MM.1S (cell line): ENCODE results near the gene TSG101.
A peak's percentile ranks its signal among the peaks of the same experiment; 100 is the strongest.

Source experiments
- DNase-seq: peaks from one replicate; pipeline ENCODE4 v3.0.0-alpha.2; 2015
- H2AFZ ChIP-seq: fragments of 300-600 bp; sonication (generic); 2 replicates; pipeline ENCODE4 v1.6.0; 2016; ENCODE audit warnings: antibody characterized with exemption, low read length
- H3F3A ChIP-seq: fragments of 300-600 bp; sonication (generic); 2 replicates; pipeline ENCODE4 v1.6.1; 2016; ENCODE audit warnings: mild to moderate bottlenecking, antibody characterized with exemption, low read length, moderate library complexity, mixed read lengths; ENCODE audit not compliant: insufficient read depth
- H3K27ac ChIP-seq: fragments of 300-600 bp; sonication (generic); 2 replicates; pipeline ENCODE4 v1.5.1; 2016; ENCODE audit warnings: mild to moderate bottlenecking, low read length
- H3K27me3 ChIP-seq: fragments of 300-600 bp; sonication (generic); replicated peaks from 2 replicates; pipeline ENCODE4 v1.6.0; 2016; ENCODE audit warnings: low read length; ENCODE audit not compliant: insufficient read depth
- H3K36me3 ChIP-seq: fragments of 300-600 bp; sonication (generic); replicated peaks from 2 replicates; pipeline ENCODE4 v1.6.1; 2016; ENCODE audit warnings: mild to moderate bottlenecking, low read length, mixed read lengths; ENCODE audit not compliant: insufficient read depth
- H3K4me1 ChIP-seq: fragments of 300-600 bp; sonication (generic); 2 replicates; pipeline ENCODE4 v1.6.1; 2016; ENCODE audit warnings: low read length, mixed read lengths
- H3K4me2 ChIP-seq: fragments of 300-600 bp; sonication (generic); 2 replicates; pipeline ENCODE4 v1.6.0; 2016; ENCODE audit warnings: low read depth, low read length
- H3K4me3 ChIP-seq: fragments of 300-600 bp; sonication (generic); 2 replicates; pipeline ENCODE4 v1.5.1; 2016; ENCODE audit warnings: low read length, mixed read lengths
- H3K79me2 ChIP-seq: fragments of 300-600 bp; sonication (generic); 2 replicates; pipeline ENCODE4 v1.6.1; 2016; ENCODE audit warnings: mixed run types, low read length, mixed read lengths
- H3K9ac ChIP-seq: fragments of 300-600 bp; sonication (generic); 2 replicates; pipeline ENCODE4 v1.6.1; 2016; ENCODE audit warnings: low read length, mixed read lengths
- H3K9me2 ChIP-seq: fragments of 300-600 bp; sonication (generic); replicated peaks from 2 replicates; pipeline ENCODE4 v1.6.1; 2016; ENCODE audit warnings: mild to moderate bottlenecking, low read length, mixed read lengths; ENCODE audit not compliant: insufficient read depth
- H3K9me3 ChIP-seq: fragments of 300-600 bp; sonication (generic); replicated peaks from 2 replicates; pipeline ENCODE4 v1.6.1; 2016; ENCODE audit warnings: mild to moderate bottlenecking, low read length, mixed read lengths; ENCODE audit not compliant: insufficient read depth
- H4K20me1 ChIP-seq: fragments of 300-600 bp; sonication (generic); 2 replicates; pipeline ENCODE4 v1.6.1; 2016; ENCODE audit warnings: mild to moderate bottlenecking, low read length, moderate library complexity, mixed read lengths; ENCODE audit not compliant: insufficient read depth
- CTCF ChIP-seq: fragments of 300-600 bp; sonication (generic); IDR thresholded peaks from 2 replicates; pipeline ENCODE4 v1.5.1; 2016; ENCODE audit warnings: antibody characterized with exemption, low read length, mixed read lengths
- EZH2 ChIP-seq: fragments of 300-600 bp; sonication (generic); optimal IDR thresholded peaks from 2 replicates; pipeline ENCODE3; 2017; ENCODE audit warnings: low read depth, mild to moderate bottlenecking, antibody characterized with exemption, low read length, mixed read lengths
- EZH2phosphoT487 ChIP-seq: fragments of 300-600 bp; sonication (generic); IDR thresholded peaks from 2 replicates; pipeline ENCODE4 v1.6.1; 2018; ENCODE audit warnings: antibody characterized with exemption, low read length

The TSG101 gene

GRCh38 chr11:18540207-18541009, 13.7 kb upstream of the TSG101 start:
- peak; percentile 45 for DNase-seq
- H3K4me1 ChIP-seq, result no peaks in the 10 kb centered on the region
- H3K27ac ChIP-seq, result no peak overlapping the region
- H3F3A ChIP-seq, result no peaks in the 10 kb centered on the region
- H3K9me2 ChIP-seq, result no peaks in the 10 kb centered on the region
- H3K79me2 ChIP-seq, result no peaks in the 10 kb centered on the region
- H3K4me2 ChIP-seq, result no peak overlapping the region
- H4K20me1 ChIP-seq, result no peaks in the 10 kb centered on the region
- no peaks in the 10 kb centered on the region for H3K36me3 ChIP-seq
- H3K9ac ChIP-seq, result no peak overlapping the region
- H3K4me3 ChIP-seq, result no peak overlapping the region
- no peak overlapping the region for H2AFZ ChIP-seq
- H3K9me3 ChIP-seq, result no peaks in the 10 kb centered on the region
- no peaks in the 10 kb centered on the region for H3K27me3 ChIP-seq
- TF ChIP-seq EZH2phosphoT487 (no peak), CTCF (peak; percentile 58), EZH2 (no peak)

- Histone ChIP-seq H3K9me3 (no peaks in the 10 kb centered on the region), H2AFZ (no peak overlapping the region), H4K20me1 (no peaks in the 10 kb centered on the region), H3K27ac (no peak overlapping the region), H3K4me2 (no peak overlapping the region), H3K9ac (no peak overlapping the region), H3K9me2 (no peaks in the 10 kb centered on the region), H3K4me3 (no peak overlapping the region), H3K4me1 (no peaks in the 10 kb centered on the region), H3K79me2 (no peaks in the 10 kb centered on the region), H3K36me3 (no peaks in the 10 kb centered on the region), H3K27me3 (no peaks in the 10 kb centered on the region), H3F3A (no peaks in the 10 kb centered on the region)
- DNase-seq, result no peak
- TF ChIP-seq EZH2 (no peak), CTCF (no peak), EZH2phosphoT487 (no peak)
Observed at GRCh38 chr11:18536209-18536608, 9.5 kb upstream of the TSG101 start.

- no peaks in the 10 kb centered on the region for H4K20me1 ChIP-seq
- no peaks in the 10 kb centered on the region for H3K79me2 ChIP-seq
- H3F3A ChIP-seq, result no peaks in the 10 kb centered on the region
- TF ChIP-seq EZH2phosphoT487 (no peak), EZH2 (no peak), CTCF (no peak)
- H2AFZ ChIP-seq, result no peak overlapping the region
- no peak overlapping the region for H3K9ac ChIP-seq
- no peak overlapping the region for H3K27ac ChIP-seq
- no peak overlapping the region for H3K4me2 ChIP-seq
- no peak overlapping the region for H3K4me3 ChIP-seq
- H3K4me1 ChIP-seq, result no peaks in the 10 kb centered on the region
- no peaks in the 10 kb centered on the region for H3K9me2 ChIP-seq
- H3K9me3 ChIP-seq, result no peaks in the 10 kb centered on the region
- no peak for DNase-seq
- H3K27me3 ChIP-seq, result no peaks in the 10 kb centered on the region
- H3K36me3 ChIP-seq, result no peaks in the 10 kb centered on the region
Observed at GRCh38 chr11:18534245-18534644, 7.5 kb upstream of the TSG101 start.
